ENCODE measurements around the gene CELF2.

Gene CELF2

DNA sequence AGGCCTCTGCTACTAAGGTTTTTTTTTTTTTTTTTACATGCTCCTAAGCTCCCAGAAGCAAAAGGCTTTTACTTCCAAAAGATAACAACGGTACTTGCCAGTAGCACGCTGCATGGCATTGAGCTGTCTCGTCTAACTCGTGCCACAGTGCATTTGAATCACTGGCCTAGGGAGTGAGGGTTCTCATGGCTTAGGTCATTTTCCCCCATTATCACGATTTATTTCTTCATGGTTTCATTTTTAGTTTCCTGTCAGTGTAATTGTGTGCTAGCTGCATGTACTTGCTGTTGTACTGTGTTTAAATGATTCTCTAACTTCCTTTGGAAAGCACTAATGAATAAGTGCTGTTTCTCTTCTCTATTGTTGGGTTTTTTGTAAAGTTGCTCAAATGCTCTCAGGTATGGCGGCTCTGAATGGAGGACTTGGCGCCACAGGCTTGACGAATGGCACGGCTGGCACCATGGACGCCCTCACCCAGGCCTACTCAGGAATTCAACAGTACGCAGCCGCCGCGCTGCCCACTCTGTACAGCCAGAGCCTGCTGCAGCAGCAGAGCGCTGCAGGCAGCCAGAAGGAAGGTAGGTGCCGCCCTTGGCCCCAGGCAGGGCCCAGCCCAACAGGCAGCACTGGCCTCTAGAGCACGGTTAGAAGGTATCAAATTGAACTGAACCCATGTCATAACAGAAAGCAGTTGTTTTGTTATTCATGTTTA is 303.3 kb downstream of the CELF2 start:
- DNase-seq (ENCODE audit: low read depth): no peak
- H3K4me3 ChIP-seq (ENCODE audit: low read depth, low read length): no peak overlapping the region

DNA sequence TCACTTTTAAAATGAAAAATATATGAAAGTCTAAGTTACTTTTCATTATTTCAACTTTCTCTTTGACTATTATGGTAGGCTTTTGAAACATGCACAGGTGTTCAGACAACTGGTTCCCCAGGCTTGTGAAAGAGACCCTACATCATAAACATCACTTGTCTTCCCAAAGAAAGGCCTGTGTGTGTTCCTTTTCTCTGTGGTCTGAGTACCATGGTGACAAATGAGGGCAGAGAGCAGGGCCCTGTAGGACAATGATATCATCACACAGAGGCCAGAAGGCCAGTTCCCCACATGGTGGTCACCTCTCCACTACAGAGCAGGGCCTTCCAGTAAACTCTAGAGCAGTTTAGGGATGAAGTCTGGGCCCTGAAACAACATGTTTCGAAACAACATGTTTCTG is 305.0 kb downstream of the CELF2 start:
- no peak for DNase-seq (ENCODE audit: low read depth)
- H3K4me3 ChIP-seq (ENCODE audit: low read depth, low read length): no peak overlapping the region

DNA sequence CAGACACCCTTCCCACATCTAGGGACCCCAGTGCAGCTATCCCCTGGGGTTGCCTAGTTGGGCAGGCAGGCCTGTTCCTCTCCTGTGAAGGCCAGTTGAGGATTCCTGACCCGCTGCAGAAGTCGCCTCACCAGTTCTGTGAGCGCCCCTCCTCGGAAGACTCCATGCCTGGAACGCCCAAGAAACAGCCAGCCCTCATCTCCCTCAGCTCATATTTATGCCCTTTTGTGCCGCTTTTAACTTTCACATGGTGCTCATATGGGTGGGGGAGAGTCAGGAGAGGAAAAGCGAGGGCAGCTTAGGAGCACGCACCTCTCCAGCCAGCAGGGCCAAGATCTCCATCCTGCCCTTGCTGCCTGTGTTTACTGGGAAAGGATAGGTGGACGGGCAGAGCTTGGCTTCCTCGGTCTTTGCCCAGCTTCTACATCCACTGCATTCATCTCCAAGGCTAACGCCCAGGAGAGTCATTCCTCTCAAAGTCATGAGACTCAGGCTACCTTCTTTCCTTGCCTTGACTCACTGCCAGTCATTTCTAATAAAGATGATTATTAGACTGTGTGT is 307.2 kb downstream of the CELF2 start:
- H3K4me3 ChIP-seq (ENCODE audit: low read depth, low read length): no peak overlapping the region

DNA sequence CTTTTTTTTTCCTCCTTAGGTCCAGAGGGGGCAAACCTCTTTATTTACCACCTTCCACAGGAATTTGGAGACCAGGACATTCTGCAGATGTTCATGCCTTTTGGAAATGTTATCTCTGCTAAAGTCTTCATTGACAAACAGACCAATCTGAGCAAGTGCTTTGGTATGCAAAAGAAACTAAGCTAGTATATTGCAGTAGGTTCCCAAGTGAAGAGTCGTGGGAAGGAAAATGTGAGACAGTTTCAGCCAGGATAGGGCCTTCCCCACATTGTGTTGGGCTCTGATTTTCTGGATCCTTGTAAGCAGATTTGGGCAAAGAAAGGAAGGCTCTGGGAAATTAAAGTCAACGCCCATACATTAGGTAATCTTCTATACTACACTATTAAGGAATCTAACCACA is 308.1 kb downstream of the CELF2 start:
- H3K4me3 ChIP-seq (ENCODE audit: low read depth, low read length): no peak overlapping the region
- DNase-seq (ENCODE audit: low read depth): no peak

More for the DNA sequence above, 307.2 kb downstream of the CELF2 start:
- DNase-seq (ENCODE audit: low read depth): no peak

DNA sequence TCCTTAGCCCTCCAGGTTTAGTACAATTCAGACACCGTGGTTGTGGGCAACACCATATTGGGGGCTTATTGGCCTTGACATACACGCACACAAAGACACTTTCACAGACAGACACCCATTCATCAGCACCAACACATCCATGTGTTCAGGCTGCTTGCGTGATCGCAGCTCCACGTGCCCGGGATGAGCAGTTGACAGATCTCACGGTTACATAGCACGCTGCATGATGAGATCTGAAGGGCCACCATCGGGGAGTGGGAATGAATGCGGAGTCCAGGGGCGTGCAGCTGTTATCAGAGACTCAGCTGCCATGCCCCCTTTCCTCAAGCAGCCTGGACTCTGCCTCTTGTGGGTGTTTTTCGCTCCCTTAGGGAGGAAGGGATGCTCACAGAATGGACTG is 308.6 kb downstream of the CELF2 start:
- no peak for DNase-seq (ENCODE audit: low read depth)
- H3K4me3 ChIP-seq (ENCODE audit: low read depth, low read length): no peak overlapping the region

DNA sequence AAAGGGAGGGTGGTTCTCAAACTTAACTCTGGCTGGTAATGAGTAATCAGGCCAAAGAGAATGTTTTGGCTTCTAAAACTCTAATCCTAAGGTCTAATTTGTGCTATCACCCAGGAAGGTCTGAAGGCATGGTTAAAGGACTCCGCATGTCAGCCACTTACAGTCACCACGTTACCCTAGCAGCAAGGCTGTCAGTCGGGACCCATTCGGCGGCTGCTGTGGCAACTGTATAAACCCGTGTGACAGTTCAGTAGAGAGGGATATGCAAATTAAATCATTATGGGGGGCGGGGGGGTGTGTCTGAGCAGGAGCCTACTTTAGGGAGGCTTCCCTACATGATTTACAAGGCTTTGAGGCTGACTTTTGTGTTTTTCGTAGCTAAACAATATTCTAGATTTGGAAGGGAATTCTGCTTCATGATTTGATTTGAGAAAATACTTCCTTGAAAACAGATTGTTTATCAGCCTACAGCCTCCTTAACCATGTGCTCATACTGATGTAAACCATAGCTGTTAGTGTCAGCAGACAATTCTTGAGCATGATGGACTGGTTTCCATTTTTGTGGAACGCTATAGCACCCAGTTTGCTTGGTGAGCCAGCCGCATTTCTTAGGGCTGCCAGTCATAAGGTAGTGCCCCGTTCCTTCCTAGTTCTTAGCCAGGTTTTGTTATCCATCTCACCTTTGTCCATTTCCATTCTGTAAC is 309.4 kb downstream of the CELF2 start:
- no peak for DNase-seq (ENCODE audit: low read depth)
- no peak overlapping the region for H3K4me3 ChIP-seq (ENCODE audit: low read depth, low read length)

DNA sequence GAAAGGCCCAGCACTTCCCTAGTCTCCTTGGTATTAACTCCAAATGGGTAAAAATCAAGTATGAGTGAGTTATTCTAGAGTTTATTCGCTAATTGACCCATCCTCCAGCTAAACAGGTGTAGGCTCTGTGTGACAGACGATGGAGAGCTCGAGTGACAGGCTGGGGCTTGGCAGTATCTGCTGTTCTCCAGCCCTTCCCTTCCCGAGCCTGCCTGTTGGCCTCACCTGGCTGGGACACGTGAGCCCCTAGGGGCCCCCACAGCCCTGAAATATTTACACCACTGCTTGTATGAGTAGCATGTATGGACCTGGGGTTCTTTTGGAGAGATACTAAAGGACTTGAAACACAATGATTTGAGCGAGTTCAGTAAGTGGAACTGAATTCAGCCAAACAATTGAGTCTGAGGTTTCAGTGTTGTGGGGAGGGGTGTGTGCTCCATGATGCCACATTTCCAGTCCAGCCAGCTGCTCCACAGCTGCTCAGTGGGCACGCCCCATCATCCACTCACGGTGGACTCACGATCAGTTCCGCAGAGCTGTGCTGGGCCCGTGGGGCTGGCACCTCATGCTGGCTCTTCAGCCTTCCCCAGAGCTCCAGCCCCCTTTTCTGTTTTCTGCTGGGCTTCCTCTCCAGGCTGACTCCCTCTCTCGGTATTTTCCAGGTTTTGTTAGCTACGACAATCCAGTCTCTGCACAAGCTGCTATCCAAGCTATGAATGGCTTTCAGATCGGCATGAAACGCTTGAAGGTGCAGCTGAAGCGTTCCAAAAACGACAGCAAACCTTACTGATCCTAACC is 310.8 kb downstream of the CELF2 start:
- H3K4me3 ChIP-seq (ENCODE audit: low read depth, low read length): no peak overlapping the region
- no peak for DNase-seq (ENCODE audit: low read depth)

DNA sequence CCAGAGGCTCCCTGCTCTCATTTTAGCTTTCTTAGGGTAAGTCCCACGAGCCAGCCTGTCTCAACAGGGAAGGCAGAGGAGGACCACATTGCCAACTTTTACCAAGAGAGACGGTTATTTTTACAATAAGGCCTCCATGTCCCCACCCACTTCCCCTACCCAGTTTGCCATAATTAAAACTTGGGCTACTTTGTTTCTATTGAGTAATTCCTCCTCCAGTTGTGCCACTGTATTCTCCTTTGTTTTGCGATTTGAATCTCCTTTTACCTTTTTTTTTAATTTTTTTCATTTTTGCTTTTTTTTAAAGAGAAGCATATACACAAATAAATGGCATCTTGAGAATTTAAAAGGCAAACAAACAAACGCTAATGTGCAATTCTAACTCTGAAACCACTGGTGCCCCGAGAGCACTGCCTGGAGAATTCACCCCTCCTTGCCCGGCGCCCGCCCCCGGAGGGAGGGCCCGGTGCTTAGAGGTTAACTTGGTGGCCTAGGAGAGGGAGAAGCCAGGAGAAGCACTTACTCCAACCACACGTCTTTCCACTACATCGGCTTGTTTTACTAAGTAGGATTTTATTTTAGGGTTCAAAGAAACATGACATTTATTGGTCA is 311.5 kb downstream of the CELF2 start:
- DNase-seq (ENCODE audit: low read depth): no peak
- H3K4me3 ChIP-seq (ENCODE audit: low read depth, low read length): no peak overlapping the region

DNA sequence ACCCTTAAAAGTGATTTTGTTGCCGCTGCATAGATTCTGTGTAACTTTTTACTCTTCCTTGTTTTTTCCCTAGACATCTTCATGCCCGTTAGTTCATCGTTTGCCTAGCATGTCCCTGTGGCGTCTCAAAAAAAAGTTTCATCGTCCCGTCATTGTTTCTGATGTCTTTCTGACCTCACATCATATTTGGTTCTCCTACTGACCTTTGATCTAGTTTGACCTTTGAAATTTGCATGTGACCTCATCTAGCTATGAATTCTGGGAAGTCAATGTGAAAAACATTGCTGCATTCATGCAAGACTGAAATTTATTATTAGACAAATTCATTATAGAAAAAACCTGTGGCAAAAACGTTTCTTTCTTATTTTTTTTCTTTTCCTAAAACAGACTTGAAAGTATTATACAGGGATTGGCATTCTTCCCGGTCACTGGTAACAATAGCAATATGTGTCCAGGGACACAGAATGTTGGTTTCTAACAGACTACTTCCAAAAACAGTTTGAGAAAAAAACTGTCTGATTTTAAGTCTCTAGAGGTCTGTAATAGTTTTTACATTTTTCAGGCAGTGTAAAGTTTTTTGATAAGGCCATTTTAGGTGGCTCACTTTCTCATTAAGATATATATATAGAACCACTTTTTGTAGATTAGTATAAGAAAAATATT is 312.8 kb downstream of the CELF2 start:
- H3K4me3 ChIP-seq (ENCODE audit: low read depth, low read length): no peak overlapping the region

DNA sequence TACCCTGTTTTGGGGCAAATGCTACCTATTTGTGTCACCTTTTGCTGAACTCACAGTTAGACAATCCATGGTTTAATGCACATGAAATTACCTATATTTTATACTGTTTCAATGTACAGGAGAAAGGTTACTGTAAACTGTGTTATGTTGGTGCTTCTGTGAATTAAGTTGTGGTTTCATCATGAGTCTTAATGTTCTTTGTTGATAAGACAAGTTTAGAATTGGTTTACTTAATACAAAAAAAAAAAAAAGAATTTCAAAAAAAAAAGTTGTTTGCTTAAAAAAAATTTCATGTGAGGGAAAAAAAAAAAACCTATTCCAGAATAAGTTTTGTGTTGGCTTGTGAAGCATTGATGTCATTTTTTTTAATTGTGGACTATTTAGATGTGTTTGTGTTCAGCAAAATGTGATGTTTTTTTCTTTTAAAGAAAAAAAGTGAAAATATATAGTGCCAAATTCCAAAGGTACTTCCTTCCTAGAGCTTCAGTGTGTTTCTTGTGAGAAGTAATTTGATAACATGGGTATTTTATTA is 313.4 kb downstream of the CELF2 start:
- H3K4me3 ChIP-seq (ENCODE audit: low read depth, low read length): no peak overlapping the region
- DNase-seq (ENCODE audit: low read depth): no peak

More for the DNA sequence above, 312.8 kb downstream of the CELF2 start:
- DNase-seq (ENCODE audit: low read depth): no peak

DNA sequence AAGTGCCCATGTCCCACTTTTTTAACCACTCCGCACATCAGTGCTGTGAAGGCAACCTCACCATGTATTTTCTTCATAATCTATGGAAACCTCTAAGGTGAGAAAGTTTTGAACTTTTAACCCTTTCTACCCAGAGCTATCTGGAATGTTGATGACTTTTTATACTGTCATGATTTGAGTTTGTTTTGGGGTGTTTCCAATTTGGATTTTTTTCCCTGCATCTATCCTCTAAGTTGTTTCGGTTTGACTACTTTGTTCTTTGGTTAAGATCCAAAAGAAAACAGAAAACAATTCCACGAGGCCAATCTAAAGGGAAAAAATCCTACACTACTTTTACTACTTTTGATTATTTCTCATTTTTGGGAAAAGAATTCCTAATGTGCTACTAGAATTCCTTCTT is 314.1 kb downstream of the CELF2 start:
- H3K4me3 ChIP-seq (ENCODE audit: low read depth, low read length): no peak overlapping the region
- no peak for DNase-seq (ENCODE audit: low read depth)

DNA sequence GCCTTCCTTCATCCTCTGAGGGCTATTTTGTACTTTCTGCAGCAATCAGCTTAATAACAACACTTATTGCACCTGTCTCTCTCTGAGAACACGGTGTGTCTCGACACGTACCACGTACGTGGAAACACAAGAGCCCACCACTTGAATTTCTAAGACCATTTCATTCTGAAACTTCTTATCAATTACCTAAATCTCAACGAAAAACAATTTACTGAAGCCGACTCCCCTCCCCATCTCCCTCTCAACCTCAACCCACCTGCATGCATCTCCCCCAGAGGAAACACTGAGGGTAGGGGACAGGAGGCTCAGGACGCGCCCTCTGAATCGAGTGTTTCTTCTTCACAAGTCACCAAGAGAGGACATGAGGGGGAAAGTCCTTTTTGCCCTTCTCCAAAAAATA is 315.2 kb downstream of the CELF2 start:
- H3K4me3 ChIP-seq (ENCODE audit: low read depth, low read length): no peak overlapping the region
- no peak for DNase-seq (ENCODE audit: low read depth)

DNA sequence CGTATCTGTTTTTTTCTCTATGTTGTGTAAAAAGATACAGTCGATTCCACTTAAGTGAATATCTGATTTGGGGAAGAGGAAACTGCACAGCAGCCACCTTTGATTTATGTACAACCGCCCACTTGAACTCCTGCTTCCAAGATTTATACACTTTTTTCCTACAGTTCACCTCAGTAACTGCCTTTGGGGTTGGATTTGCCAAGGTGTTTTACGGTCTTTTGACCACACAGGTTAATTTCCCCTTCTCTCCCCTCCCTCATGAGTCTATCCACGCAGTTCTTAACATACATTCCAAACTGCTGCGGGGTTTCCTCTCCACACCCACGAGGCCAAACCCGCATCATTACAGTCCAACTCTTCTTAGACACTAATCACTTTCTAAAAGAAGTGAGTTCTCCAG is 316.8 kb downstream of the CELF2 start:
- no peak for DNase-seq (ENCODE audit: low read depth)

DNA sequence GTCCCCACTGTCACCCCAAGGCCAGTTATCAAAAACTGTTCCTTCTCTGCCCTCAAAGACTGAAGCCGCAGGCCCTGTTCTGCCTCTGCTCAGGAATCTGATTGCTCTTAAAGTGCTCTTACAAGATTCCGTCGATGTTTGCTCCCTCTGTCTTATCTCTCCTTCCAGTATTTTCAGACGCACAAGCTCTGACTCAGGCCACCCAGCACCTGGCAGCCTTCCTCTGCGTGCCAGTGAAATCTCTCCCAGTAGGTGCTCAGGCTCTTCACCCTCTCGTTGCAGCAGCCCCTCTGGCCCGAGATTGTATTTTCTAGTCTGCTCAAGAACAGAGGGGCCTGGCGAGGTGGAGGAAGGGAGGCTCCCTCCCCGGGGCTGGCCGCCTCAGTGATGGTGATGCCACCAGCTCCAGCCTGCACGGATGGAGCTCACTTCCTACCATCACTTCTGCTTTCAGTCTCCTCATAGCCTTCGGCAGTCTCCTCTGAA is 317.5 kb downstream of the CELF2 start:
- no peak for DNase-seq (ENCODE audit: low read depth)
- no peak overlapping the region for H3K4me3 ChIP-seq (ENCODE audit: low read depth, low read length)

More for the DNA sequence above, 316.8 kb downstream of the CELF2 start:
- no peak overlapping the region for H3K4me3 ChIP-seq (ENCODE audit: low read depth, low read length)

DNA sequence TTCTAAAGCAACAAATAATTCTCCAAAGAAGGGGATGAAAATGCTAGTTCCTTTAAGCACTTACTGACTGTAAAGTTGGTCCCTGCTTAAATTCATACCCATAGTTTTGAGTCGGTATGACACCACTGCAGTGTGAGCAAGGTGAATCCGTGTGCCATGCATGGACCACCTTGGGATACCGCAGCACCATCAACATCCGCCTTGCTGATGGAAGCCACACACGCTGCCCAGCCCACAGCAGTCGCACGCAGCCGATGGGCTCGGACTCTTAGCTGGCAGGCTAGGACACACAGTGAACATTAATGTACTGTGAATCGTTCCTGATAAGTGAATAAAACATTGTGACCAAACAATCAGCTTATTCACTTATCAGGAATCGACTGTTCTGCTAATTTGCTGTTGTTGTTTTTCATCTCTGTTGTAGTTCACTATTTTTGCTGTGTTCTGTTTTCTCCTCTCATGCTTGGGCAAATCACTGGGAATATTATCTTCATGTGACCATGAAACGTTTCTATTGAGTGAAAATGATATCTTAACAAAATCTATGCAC is 318.3 kb downstream of the CELF2 start:
- H3K4me3 ChIP-seq (ENCODE audit: low read depth, low read length): no peak overlapping the region

DNA sequence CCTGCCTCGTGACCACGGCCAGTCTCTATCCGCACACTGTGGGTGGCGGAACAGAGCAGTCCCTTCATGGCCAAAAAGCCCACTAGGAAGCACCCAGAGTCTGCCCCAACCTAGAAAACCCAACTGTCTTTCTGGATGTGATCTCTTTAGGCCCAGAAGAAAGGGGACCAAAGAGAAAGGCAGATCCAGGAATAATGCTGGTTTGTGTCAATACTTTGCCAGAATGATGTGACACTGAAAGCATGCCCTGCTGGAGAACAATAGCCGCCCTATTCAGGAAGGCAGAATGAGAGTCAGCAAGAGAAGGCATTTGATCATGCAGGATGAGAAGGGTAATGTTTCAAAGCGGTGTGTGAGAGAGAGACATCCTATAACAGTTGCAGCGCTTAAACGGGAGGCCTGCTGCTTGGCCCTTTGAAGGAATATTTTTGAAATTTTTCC is 319.1 kb downstream of the CELF2 start:
- H3K4me3 ChIP-seq (ENCODE audit: low read depth, low read length): no peak overlapping the region
- DNase-seq (ENCODE audit: low read depth): no peak

More for the DNA sequence above, 318.3 kb downstream of the CELF2 start:
- no peak for DNase-seq (ENCODE audit: low read depth)

DNA sequence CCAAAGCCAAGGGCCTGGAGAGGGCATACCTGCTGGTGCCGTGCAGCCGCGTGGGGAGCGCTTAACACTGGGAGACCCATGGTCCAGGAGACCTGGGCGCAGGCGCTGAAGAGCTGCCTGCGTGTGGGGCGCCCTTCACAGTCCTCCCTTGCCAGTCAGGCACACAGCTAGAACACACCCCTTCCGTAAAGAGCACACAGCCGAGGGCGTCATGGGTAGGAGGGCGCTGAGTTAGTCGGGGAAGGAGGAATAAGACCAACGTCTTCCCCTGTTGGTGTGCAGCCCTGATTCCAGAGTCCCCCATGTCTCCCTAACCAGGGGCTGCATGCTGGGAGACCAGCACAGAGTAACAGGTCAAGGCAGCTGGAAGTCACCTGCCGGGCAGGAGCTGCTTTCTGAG is 319.8 kb downstream of the CELF2 start:
- no peak overlapping the region for H3K4me3 ChIP-seq (ENCODE audit: low read depth, low read length)
- DNase-seq (ENCODE audit: low read depth): no peak

DNA sequence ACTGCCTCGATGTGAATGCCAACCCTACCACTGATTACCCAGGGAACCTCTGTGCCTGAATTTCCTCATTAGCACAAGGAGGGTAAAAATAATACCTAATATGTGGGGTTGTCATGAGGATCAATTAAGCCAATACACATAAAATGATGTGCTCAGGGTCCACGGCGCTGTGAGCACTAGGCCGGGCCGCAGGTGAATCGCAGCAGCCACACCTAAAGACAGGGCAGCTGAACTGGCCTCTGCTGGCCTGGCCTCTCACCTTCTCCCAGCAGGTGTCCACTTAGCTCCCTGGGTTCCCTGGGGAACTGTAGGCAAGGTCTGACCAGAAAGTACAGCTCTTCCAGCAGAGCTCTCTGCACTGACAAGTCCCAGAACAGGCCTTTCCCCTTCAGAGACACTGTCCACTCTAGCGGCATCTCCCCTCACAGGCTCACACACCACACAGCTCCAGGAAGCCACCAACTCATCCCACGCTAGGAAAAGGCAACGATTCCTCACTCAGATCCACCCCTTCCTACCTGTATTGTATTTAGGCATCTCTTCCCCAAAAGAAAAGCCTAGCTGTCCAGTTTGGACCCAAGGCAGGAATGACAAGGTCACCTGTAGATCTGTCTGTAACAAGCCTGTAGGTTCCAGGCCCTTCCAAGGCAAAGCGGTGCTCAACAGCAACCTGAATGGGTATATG is 320.6 kb downstream of the CELF2 start:
- no peak overlapping the region for H3K4me3 ChIP-seq (ENCODE audit: low read depth, low read length)
- DNase-seq (ENCODE audit: low read depth): no peak

All from skeletal muscle cell (primary cell).